ENCODE measurements around the gene CCDC88C. TPM values are rescaled to one million over a fixed set of nuclear protein-coding genes. Genes with fewer than 3 reads are reported as not detected.

Gene CCDC88C
- total and polyA plus RNA-seq, 9 donors = 2.0 to 17.7 (median 3.9) TPM

DNA sequence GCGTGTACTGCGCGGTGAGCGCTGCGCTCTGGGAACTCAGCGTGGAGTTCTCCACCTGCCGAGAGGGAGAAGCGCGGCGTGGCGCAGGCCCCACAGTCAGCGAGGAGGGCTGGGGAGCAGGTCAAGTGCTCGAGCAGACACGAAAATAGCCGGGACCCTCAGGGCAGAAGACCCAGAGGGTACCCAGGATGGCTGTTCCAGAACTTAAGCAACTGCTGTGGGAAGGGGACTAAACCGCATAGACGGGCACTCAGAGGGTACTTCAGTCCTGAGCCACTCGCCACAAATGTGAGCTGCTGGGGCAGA lies 113.7 kb downstream of the CCDC88C start:
- H3K27me3 ChIP-seq = no peaks in the 10 kb centered on the region
- 80 to 91% (median 89%) methylated on average over 18 of the region's 18 CpGs for WGBS, 3 donors
- no peaks in the 10 kb centered on the region for H3K36me3 ChIP-seq
- intact Hi-C loops (cut with DNase I) = no loop called here
- TF ChIP-seq EP300 (IDR thresholded peaks at IDR 0.05) (no peak), CTCF (IDR thresholded peaks at IDR 0.05) (no peak), POLR2A (IDR thresholded peaks at IDR 0.05) (no peak)
- DNase-seq = no peak
- no peak overlapping the region for H3K27ac ChIP-seq
- no peaks in the 10 kb centered on the region for H3K9me3 ChIP-seq
- no peaks in the 10 kb centered on the region for H3K4me1 ChIP-seq (ENCODE audit: insufficient read depth)
- no peak overlapping the region for H3K4me3 ChIP-seq

GRCh38 chr14:91303091-91303923 lies 114.3 kb downstream of the CCDC88C start:
- DNase-seq = no peak
- Histone ChIP-seq H3K27ac (no peak overlapping the region), H3K4me1 (ENCODE audit: insufficient read depth) (no peaks in the 10 kb centered on the region), H3K9me3 (no peaks in the 10 kb centered on the region), H3K27me3 (no peaks in the 10 kb centered on the region), H3K36me3 (no peaks in the 10 kb centered on the region), H3K4me3 (no peak overlapping the region)
- no peak for TF ChIP-seq EP300 (IDR thresholded peaks at IDR 0.05)
- no peak for TF ChIP-seq CTCF (IDR thresholded peaks at IDR 0.05)
- no peak for TF ChIP-seq POLR2A (IDR thresholded peaks at IDR 0.05)
- intact Hi-C loops (cut with DNase I) = no loop called here
- WGBS, 3 donors = 66 to 82% (median 81%) methylated on average over 23 of the region's 23 CpGs

GRCh38 chr14:91302391-91302790 lies 115.2 kb downstream of the CCDC88C start:
- no peaks in the 10 kb centered on the region for H3K9me3 ChIP-seq
- H3K36me3 ChIP-seq = no peaks in the 10 kb centered on the region
- no peak for DNase-seq
- H3K27me3 ChIP-seq = no peaks in the 10 kb centered on the region
- H3K4me1 ChIP-seq (ENCODE audit: insufficient read depth) = no peaks in the 10 kb centered on the region
- H3K4me3 ChIP-seq = no peak overlapping the region
- 90 to 97% (median 93%) methylated on average over 3 of the region's 3 CpGs for WGBS, 3 donors
- TF ChIP-seq POLR2A (IDR thresholded peaks at IDR 0.05) = no peak
- TF ChIP-seq EP300 (IDR thresholded peaks at IDR 0.05) = no peak
- TF ChIP-seq CTCF (IDR thresholded peaks at IDR 0.05) = no peak
- intact Hi-C loops (cut with DNase I) = no loop called here
- H3K27ac ChIP-seq = no peak overlapping the region

DNA sequence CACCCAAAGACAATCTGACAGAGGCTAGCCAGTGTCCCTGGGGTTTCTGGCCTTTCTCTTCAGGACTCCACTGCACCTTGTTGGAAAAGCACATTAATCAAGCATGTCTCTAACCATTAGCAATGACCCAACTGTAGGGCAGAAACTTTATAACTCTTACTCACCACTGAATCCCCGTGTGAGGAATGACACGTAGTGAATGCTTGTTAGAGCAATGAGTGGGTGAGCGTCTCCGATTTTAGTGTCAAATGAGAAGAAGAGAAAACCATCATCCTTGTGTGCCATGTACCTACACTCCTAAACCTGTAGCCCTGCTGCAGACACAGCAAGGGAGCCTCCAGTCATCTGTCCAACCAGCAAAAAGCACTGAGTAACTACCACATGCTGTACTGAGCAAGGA lies 116.7 kb downstream of the CCDC88C start:
- Histone ChIP-seq H3K27me3 (no peaks in the 10 kb centered on the region), H3K9me3 (no peaks in the 10 kb centered on the region), H3K4me3 (no peak overlapping the region), H3K36me3 (no peaks in the 10 kb centered on the region), H3K27ac (no peak overlapping the region), H3K4me1 (ENCODE audit: insufficient read depth) (no peaks in the 10 kb centered on the region)
- intact Hi-C loops (cut with DNase I) = no loop called here
- DNase-seq = no peak
- TF ChIP-seq EP300 (IDR thresholded peaks at IDR 0.05) = no peak
- TF ChIP-seq CTCF (IDR thresholded peaks at IDR 0.05) = no peak
- TF ChIP-seq POLR2A (IDR thresholded peaks at IDR 0.05) = no peak
- 86 to 91% (median 90%) methylated on average over 4 of the region's 4 CpGs for whole genome bisulfite sequencing, 3 donors
